RCC 7860 (cell line): ENCODE results near the gene SNRPA.

Experiments
- DNase-seq: peaks from one replicate; pipeline ENCODE4 v3.0.0-alpha.2; 2015; ENCODE audit warnings: low spot score
- FAIRE-seq: peaks from 2 replicates; lab custom pipeline; 2012; peaks lifted over from hg19 to GRCh38; lab: Jason Lieb, UNC

Gene SNRPA

DNA sequence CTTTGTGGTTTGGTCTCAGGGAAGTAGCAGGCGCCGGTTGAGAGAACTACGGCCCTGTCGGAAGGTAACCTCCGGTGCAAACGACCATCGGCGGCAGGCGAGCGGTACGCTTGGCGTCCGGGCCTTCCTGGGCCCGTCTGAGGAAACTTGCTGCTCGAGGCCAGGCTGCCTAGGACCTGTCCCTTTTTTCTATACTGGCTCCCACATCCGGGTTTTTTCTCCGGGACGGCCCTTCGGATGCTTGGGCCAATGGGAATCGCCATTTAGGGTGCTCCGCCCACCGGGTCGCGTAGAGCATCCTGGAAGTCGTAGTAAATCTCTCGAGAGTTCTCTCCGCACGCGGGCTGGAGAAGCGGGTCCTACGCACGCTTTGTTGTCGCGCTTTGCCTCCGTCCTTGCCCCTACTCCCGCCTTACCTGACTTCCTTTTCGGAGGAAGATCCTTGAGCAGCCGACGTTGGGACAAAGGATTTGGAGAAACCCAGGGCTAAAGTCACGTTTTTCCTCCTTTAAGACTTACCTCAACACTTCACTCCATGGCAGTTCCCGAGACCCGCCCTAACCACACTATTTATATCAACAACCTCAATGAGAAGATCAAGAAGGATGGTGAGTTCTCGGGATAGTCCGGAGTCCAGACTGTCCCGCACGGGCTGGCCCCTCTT lies at the start of gene SNRPA:
Gene SNRPA, plus strand, starts transcription at position 330 of the 664 bp plus-strand sequence. Its CDS starts 206 bp downstream, at position 536.
- FAIRE-seq, result peak; percentile 40
- peak; percentile 88 for DNase-seq

DNA sequence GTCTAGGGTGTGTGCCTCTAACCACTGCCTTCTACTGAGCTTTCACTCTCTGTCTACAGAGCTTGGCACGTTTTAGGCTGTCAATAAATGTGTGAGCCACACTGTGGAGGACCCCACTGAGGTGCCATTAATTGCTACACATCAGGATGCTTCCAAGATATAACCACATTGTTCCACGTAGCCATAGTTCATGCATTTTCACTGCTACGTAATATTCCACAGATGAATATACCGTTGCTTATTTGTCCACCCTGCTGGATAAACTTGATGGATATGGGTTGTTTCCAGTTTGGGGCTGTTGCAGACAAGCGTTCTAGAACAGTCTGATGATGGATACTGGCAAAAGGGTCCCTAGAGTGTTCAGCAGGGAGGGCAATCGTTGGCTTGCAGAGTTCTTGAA lies 49.2 kb upstream of the SNRPA start:
- DNase-seq, result no peak
- no peak for FAIRE-seq

DNA sequence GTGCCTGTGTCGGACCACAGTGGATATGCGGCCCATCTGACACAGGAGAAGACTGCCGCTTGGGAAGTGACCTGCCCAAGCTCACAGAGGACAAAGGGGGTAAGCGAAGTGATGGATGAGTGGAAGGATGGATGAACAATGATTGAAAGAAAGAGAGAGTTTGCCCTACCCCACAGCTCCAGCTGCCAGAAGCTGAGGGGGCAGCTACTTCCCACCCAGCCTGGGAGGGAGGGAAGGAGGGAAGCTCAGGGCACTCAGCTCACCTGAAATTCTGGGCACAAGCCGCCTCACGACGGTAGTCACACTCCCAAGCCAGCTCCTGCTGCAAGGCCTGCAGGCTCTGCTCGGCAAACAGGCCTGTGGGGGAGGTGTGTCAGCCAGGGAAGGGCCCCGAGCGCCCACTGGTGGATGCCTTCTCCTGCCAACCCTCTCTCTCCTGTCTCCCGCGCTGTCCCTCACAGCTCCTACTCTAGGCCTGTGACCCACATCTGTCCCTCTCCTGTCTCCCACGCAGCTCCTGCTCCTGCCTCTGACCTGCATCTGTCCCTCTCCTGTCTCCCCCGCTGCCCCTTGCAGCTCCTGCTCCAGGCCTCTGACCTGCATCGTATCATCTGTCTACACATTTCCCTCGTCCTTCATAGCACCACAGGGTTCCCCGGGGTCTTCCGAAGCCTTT lies 48.5 kb upstream of the SNRPA start:
- FAIRE-seq, result no peak
- no peak for DNase-seq

DNA sequence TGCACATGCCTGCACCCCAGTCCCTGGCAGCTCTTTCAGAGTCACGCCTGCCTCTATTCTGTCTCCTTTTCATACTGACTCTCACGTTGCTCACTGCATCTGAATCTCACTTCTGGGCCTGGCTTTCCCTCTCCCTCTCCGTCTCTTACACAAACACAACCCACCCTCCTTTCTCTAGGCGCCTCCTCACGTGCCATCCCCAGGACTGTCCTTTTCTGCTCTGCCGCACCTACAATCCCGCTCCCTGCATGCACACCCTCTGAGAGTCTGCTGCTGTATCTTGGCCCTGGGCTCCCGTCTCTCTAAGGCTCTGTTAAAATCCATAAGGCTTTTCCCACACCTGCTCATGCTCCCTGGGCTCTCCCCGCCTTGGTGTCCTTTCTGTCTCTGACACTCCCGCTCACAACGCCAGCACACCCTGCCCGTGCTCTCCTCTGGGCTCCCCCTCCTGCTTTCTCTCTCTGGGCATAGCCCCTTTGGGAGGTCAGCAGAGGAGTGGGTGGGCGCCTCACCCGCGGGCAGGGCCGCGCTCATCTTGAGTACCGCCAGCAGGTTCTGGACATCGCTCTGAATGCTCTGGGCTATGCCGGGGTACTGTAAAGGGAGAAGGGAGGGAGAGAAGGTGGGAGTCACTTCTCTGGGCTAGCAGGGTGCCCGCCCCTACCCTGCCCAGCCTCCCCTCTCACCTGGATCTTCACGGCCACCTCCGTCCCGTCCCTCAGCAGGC lies 47.8 kb upstream of the SNRPA start:
- FAIRE-seq (no peak), DNase-seq (no peak)

DNA sequence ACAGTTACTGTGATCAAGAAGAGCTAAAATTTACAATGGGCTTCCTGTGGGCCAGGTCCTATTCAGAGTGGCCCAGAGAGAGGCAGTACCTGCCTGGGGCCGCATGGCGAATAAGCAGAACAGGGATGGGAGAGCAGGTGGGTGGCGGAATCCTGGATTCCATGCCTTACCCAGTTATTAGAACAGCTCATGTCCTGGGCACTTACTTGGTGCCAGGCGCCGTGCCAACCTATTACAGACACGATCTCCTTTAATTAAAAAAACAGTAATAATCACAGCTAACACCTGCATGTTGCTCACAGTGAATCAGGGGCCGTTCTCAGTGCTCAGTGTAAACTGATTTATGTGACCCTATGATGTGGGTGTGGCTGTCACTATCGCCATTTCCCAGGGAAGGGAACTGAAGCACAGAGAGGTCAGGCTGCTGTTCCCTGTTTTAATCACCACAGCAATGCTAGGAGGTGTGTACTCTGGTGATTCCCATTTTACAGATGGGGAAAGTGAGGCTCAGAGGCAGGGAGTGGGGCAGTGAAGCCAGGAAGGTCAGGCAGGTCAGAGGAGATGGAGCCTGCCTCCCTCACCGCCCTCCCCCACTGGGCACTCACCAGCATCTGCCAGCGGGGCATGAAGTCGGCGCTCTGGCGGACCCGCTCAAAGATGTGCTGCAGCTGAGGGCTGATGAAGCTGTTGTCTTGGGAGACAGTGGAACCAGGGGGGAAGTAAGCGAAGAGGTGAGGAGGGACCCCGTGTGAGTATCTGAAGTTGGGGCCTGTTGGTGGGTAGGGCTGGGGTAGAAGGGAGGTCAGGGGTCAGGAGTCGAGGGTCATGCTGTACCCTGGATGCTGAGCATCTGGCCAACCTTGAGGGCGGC lies 46.3 kb upstream of the SNRPA start:
- no peak for FAIRE-seq
- no peak for DNase-seq

DNA sequence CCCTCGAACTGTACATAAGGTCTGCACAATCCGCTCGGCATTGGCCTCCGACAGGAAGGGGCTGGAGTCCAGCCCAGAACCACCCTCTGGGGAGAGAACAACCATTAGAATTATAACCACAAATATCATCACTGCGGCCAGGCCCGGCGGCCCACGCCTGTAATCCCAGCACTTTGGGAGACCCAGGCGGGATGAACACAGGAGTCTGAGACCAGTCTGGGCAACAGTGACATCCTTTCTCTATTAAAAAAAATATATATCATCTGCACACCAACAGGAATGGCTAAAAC lies 45.7 kb upstream of the SNRPA start:
- FAIRE-seq, result no peak
- DNase-seq, result no peak

DNA sequence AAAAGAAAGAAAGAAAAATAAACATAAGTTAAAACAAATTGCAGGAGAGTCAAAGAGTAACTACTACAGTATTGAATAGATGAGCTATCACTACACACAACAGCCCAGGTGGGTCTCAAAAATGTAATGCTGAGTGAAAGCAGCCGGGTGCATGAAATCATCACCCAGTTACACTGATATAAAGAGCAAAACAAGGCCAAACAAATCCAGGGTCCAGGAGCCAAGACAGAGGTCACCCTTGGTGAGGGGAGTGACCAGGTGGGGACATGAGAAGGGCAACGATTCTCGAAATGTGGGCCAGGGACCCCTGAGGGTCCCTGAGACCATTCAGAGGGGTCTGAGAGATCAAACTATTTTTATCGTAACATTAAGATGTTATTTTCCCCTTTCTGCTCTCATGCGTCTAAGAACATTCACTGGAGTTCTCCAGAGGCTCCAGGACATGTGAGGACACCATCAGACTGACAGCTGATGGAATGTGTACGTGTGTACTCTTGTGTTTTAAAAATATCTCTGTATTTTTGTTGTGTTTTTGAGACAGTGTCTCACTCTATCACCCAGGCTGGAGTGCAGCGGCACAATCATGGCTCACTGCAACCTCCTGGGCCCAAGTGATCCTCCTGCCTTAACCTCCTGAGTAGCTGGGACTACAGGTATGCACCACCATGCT lies 44.9 kb upstream of the SNRPA start:
- no peak for FAIRE-seq
- no peak for DNase-seq

DNA sequence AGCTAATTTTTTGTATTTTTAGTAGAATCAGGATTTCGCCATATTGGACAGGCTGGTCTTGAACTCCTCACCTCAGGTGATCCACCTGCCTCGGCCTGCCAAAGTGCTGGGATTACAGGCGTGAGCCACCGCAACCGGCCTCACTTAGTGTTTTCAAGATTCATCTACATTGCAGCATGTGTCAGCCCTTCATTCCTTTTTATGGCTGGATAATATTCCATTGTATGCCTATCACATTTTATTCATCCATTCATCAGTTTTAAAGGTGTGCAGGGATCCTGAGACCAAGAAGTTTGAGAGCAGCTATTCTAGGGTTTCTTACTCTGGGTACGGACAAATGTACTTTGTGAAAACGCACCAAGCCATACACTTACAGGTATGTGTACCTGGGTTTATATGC lies 43.4 kb upstream of the SNRPA start:
- DNase-seq (no peak), FAIRE-seq (no peak)

DNA sequence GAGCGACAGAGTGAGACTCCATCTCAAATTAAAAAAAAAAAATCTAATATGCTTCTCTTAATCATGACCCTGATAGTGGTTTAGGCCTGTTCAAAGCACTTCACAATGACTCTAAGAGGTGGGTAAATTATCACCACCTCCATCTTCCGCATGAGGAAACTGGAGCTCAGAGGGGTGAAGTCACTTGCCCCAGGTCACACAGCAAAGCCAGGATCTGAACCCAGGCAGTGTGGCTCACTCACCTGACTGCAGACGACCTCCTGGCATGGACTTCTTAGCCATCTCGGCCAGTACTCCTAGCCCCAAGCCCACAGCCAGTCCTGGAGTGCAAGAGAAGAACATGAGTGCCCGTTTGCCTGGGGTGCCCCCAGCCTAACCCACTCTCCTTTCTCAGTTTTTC lies 41.2 kb upstream of the SNRPA start:
- FAIRE-seq (no peak), DNase-seq (no peak)

DNA sequence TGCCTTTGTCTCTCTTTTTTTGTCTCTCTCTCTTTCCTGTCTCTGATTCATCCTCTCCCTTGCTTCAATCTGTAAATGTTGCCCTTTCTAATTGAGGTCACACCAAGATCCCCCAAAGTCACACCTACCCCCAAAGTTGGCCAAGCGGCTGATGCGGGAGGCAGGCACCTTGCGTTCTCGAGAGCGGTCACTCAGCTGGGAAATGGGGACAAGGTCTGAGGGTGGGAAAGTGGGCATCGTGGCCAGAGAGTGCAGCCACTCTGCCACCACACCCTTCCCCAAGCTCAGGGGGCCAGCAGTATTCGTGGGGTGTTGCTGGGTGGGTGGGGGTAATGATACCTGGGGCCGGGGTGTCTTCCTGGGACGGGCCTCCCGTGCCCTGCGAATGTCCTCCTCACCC lies 37.1 kb upstream of the SNRPA start:
- no peak for DNase-seq
- FAIRE-seq, result no peak

DNA sequence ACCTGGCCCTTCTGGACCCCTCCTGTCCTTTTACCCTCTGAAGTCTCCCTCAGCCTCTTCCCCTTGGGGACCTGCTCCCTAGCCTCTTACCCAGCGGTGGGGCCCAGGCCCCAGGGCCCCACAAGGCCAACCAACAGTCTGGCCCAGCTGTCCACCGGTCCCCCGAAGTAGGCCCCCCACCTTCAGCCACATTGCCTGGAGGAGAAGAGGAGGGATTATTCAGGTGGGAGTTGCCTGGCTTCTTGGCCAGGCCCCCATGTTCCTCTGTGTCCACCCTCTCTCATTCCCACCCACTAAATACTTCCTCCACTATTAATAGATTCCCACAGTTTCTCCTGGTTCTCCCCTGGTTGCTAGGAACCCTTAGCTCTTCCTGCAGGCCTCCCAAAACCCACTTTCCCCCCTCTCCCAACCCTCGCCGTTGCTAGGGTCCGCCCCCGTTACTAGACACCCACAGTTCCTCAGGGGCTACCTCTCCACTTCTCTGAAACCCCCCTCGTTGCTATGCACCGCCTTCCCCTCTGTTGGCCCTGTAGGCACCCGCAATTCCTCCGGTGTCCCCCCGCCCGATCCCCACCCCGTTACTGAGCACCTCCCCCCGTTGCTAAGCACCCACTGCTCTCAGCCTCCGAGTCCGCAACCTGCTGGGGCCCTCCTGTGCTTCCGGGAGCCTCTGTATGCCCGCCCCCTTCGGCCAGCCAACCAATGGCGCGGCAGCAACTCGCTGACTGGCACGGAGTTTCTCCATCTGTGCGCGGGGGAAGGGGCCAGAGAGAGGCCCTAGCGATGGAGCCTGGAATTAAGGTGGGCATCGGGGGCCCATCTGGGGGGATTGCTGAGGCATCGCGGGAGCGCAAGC lies 36.3 kb upstream of the SNRPA start:
- FAIRE-seq, result no peak

DNA sequence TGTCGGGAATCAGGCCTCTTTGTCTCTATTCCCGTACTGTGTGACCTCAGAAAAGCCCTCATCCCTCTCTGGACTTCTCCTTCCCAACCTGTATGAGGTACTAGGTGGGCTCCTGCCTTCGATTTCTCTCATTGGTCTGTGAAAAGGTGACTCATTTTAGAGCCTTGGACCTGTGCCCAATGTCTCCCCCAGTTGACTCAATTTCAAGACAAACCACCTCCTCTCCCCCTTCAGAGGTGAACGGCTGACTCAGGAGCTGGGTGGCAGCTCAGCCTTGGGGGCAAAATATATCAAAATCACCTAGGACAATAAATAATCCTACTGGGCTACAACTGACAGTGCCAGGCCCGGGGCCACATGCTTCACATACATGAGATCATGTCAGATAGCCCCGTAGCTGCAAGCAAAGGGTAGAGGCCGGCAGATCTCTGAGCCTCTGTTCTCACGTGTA lies 34.9 kb upstream of the SNRPA start:
- DNase-seq (peak; percentile 92), FAIRE-seq (no peak)

More for the DNA sequence above, 36.3 kb upstream of the SNRPA start:
- DNase-seq, result peak; percentile 80

DNA sequence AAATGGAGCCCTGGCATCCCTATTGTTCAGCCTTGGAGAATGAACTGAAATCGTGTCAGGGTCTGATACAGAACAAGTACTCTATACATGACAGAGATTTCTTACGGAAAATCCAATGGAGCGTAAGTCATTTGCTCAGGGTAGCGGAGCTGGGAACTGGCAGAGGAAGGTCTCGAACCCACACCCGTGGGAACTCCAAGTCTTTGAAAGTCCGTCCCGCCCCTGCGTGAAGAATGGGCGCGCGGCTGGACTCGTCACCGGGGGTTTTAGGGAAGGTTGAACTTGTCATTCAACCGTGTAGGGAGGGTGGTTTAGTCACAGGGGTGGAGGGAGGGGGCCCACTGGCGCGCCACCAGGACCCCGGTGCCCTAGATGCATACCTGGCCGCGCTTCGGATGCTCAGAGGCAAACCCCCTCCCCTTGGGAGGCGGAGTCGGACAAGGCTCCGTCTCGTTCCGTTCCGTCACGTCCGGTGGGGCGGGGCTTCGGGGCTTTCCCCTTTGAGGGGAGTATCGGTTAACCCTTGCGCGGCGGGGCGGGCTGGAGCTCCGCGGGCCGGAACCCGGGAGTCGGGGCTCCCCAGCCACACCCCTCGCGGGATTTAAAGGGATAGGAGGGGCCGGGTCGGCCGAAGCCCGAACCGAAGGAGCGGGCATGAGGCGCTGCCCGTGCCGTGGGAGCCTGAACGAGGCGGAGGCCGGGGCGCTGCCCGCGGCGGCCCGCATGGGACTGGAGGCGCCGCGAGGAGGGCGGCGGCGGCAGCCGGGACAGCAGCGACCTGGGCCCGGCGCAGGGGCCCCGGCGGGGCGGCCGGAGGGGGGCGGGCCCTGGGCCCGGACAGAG lies 34.3 kb upstream of the SNRPA start, which contains the start of the genes COQ8B and ITPKC:
Gene COQ8B, minus strand, starts transcription at position 405 of the 843 bp plus-strand sequence. CDS start 2,254 bp downstream, outside the sequence.
Gene ITPKC, plus strand, starts transcription at position 631 of the 843 bp plus-strand sequence. Its CDS starts 24 bp downstream, at position 655.
- FAIRE-seq, result peak; percentile 69
- DNase-seq, result peak; percentile 88

DNA sequence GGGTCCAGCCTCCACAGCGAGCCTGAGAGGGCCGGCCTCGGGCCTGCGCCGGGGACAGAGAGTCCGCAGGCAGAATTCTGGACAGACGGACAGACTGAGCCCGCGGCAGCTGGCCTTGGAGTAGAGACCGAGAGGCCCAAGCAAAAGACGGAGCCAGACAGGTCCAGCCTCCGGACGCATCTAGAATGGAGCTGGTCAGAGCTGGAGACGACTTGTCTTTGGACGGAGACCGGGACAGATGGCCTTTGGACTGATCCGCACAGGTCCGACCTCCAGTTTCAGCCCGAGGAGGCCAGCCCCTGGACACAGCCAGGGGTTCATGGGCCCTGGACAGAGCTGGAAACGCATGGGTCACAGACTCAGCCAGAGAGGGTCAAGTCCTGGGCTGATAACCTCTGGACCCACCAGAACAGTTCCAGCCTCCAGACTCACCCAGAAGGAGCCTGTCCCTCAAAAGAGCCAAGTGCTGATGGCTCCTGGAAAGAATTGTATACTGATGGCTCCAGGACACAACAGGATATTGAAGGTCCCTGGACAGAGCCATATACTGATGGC lies 33.6 kb upstream of the SNRPA start:
- FAIRE-seq, result no peak
- no peak for DNase-seq

DNA sequence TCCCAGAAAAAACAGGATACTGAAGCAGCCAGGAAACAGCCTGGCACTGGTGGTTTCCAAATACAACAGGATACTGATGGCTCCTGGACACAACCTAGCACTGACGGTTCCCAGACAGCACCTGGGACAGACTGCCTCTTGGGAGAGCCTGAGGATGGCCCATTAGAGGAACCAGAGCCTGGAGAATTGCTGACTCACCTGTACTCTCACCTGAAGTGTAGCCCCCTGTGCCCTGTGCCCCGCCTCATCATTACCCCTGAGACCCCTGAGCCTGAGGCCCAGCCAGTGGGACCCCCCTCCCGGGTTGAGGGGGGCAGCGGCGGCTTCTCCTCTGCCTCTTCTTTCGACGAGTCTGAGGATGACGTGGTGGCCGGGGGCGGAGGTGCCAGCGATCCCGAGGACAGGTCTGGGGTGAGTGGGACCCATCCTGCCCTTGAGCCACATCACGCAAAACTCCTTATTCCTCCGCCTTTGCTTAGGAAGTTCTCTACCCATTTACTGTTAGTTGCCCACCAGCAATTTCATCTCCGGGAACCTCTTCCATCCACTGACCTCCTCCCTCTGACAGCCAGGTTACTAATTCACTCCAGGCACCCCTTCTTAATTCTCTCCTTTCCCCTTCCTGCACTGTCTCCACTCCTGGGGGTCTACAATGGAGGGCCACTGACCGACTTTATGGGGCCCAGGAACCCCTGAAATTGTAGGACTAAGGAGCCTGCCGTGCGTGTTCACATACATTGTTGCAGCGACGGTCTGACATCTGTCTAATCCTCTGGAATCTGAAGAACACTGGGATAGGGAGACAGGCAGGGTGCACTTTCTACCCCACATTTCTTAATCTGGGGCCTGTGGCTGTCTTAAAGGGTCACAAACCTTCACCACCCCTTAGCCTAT lies 32.9 kb upstream of the SNRPA start:
- DNase-seq (peak; percentile 5), FAIRE-seq (no peak)

DNA sequence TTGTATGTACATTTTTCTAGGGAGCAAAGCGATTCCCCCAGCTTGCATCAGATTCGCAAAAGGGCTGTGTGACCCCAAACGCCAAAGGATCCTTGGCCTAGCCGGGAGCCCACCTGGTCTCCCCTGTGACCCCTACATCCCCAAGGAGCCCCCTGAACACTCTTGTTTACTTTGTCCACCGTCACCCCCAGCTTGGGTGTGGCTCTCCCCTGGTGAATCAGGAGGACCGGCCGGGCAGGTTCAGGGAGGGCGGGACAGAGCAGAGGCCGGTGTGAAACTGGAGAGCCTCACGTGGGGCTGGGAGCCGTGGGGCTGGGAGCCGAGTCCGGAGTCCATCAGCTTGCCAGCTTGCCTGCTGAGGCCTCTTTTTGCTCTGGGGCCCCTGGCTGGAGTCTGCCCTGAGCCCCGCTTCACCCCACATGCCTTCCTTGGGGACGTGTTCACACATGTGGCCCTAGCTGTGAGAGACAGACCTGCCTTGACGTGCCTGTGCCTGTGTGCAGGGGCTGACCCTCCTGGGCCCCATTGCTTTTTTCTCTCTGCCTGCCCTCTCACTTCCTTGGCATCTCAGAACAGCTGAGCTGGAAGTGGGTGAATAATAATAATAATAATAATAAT lies 32.1 kb upstream of the SNRPA start:
- peak; percentile 3 for DNase-seq
- FAIRE-seq, result no peak

DNA sequence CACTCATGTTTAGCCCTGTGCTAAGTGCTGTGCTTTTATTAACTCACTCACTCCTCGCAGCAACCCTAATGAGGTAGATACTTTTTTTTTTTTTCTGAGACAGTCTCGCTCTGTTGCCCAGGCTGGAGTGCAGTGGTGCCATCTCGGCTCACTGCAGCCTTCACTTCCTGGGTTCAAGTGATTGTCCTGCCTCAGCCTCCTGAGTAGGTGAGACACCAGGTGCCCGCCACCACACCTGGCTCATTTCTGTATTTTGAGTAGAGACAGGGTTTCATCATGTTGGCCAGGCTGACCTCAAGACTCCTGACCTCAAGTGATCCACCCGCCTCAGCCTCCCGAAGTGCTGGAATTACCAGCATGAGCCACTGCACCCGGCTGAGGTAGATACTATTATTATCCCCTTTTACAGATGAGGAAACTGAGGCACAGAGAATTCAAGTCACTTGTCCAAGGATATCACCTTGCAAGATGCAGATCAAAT lies 31.5 kb upstream of the SNRPA start:
- FAIRE-seq (no peak), DNase-seq (no peak)
